GM18498 (cell line): ENCODE data around the gene STX19.
A peak's percentile ranks its signal among the peaks of the same experiment; 100 is the strongest.
"Not testable (repeated sequence)": the region's sequence is repeated elsewhere in the genome, so short reads cannot be mapped to it uniquely, and the experiment has no call there.

Experiments
- ATAC-seq: cut with Tn5 transposase; IDR thresholded peaks from one replicate; pipeline ENCODE4 v1.9.1; 2021; ENCODE audit warnings: mild to moderate bottlenecking, moderate library complexity; ENCODE audit not compliant: unreplicated experiment

STX19 gene

DNA sequence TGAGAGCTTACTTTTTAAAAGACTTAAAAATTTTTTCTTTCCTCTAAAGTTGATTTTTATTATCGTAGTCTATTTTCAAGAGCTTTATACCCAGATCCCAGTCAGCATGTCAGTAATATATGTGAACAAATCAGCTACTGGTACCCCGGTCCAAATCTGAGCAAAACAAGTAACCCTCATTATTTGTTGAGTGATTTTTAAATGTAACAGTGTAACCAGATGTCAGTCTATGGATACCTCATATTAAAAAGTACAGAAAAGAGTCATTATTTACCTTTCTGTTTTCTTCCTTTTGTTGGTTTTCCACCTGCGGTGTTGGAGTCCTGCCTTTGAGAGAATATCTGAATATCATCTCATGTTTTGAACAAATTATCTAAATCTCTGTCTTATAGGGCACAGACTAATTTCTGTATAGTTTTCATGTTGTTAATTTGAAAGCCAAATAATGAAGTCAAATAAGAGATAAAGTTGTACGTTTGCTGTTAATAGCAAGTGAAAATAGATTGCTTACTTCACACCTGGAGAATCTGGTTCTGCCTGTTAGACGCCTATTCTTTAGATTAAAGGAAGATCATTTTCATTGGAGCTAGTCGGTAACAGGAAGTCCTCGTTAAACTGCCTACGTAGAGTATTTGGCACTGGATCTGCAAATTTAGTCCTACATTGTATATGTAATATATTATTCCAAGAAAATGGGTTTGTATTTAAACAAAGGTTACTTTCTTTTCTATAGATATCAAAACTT lies at the start of gene STX19:
Gene STX19 (minus strand): TSS at position 505 of the 745 bp plus-strand sequence. CDS start 13,328 bp downstream, outside the sequence.
- ATAC-seq: no peak

DNA sequence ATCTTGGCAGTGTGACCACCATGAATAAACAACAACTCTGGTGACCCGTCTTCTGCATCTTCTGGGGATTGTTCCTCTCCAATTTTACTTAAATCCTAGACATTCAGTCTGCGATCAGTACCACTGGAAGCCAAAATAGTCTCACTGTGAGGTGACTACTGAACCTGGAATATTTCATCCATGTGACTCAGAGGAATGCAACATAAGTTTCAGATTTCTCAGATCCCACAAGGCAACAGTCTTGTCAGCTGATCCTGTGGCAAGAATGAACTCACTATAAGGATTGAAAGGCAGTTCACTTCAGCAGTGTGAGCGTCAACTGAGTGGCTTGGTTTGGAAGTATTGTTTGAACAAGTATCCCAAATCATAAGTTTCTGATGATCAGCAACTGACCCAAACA lies 47.7 kb upstream of the STX19 start:
- no peak for ATAC-seq

- ATAC-seq: peak; percentile 78
Measured at GRCh38 chr3:94071713-94072284, 43.4 kb upstream of the STX19 start.

DNA sequence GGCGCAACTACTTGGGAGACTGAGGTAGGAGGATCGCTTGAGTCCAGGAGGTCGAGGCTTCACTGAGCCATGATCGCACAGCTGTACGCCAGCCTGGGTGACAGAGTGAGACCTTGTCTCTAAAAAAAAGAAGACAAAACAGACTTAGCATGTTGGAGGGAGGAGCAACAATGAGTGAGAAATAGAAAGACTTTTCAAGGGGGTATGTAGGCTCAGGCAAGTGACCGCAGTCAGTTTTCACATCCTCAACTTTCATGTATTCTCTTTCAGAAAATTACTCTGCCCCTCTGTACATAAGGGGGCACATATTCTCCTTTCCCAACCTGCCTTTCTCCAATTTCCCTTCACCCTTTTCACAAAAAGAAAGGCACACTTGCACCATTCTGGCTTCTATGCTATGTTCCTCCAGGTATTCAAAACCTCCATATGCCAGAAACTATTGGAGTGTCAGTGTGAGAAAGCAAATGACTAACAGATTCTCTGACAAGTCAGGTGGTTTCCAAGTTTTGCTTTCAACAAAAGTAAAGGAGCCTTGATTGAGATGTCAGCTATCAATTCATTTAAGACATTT lies 42.0 kb upstream of the STX19 start:
- ATAC-seq: peak; percentile 65

GRCh38 chr3:94069194-94069813 lies 40.9 kb upstream of the STX19 start:
- no peak for ATAC-seq

DNA sequence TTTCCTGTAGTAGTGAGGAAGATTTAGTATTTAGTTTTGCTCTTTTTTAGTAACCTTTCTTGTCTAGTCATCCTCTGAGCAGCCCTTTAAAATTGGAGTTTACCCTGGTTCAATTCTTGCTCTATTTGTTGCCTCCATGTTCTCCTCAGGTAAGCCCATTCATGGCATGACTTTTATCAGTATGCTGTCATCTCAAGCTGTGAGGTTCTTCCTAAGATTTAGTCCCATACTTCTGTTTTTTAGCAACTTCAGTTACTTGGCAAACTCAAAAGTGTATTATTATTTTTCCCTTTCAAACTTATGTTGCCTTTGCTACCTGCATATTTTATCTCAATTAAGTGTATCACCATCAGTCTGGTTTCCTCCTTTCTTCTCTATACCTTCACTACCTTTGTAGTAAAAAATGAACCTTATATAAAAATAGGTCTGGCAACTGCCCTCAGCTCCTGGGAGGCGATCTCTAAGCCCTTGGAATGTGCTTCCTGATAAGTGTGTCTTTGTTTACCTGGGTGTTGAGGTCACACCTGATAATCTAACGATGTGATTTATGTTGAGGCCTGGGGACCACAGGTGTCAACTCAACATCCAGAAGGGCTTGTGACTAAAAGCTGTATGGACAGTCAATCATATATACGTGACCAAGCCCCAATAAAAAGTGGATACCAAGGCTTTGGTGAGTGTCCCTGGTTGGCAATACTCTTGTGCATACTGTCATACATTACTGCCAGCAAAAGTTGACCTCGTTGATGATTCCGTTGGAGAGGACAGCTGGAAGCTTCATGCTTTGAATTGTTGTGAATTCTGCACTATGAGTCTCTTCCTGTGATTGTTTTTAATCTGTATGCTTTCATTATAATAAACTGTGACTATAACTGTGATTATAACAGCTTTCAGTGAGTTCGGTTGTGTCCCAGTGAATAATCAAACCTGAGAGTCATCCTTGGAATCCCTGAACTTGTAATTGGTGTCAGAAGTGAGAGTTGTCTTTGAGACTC lies 38.4 kb upstream of the STX19 start:
- no peak for ATAC-seq

DNA sequence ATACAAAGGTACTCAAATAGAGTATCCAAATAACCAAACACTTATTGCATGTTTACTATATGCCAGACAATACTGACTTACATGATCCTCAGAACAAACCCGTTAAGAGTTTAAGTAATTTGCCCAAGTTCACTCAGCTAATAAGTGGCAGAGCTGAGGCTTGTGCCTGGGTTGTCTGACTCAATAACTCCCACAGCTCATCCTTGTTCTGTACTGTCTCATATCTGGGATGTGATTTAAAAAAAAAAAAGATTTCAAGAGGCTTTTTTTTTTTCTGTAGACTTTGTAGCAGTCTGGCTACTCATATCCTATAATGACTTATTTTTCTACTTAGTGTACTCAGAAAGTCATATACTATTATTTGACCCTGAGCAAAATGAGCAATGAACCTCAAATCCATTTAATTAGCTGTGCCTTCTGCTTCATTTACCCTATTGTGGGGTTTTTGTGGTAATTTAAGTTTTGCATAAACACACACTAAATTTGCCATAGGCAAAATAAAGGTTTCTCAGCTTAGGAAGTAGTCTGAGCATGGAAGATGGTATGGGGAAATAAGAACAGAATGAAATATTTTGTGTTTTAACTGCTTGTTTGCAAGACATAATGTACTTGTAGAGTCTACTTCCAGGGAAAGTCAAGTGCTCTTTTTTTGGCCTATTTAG lies 37.6 kb upstream of the STX19 start:
- ATAC-seq: no peak

DNA sequence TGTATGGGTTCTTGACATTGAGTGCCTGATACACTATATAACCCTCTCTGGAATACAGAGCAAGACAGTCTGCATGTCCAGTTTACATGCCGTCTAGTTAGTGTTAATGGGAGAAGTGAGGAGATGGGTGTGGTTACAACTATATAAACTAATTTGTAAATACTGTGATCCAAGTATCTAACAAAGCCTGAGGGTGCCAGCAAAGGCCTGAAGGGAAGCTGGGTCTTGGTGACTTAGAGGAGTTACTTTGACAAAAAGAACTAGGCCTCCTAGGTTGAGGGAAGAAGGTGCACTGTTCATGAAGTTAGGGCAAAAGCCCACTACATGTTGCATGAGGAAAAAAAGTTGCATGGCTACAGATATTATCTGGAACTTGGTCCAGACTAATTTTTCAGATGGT lies 36.7 kb upstream of the STX19 start:
- no peak for ATAC-seq

DNA sequence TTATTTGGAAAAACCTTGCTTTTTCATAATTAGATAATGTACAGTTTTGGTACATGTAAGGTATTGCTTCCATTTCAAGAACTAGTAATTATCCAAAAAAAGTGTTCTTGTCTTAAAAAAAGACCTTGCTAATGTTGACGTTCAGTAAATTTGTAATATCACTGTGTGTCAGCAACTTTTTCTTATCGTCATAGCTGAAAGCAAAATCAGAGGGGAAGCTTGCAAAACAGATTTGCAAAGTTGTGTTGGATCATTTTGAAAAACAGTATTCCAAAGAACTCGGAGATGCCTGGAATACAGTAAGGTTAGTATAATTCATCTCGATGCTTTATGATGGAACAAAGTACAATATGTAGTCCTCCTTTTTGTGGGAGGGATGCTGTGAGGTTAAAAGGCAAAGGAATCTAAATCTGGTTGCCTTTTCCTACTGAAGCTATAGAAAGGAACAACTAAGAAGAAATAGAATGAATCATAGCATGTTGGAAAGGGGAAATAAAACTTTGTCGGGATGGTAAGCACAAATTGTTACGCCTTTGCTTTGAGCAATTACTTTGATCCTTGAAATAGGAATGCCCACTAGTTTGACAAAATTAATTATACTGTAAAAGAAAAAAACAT lies 36.0 kb upstream of the STX19 start:
- ATAC-seq: no peak

- no peak for ATAC-seq
Measured at GRCh38 chr3:94063496-94064119, 35.2 kb upstream of the STX19 start.

- peak; percentile 92 for ATAC-seq
Measured at GRCh38 chr3:94062513-94063404, 34.4 kb upstream of the STX19 start, which contains the start of the genes DHFR2 and NSUN3. Gene DHFR2 (minus strand): TSS chr3:94062916. CDS start chr3:94061511, 1,405 bp downstream. Gene NSUN3 (plus strand): TSS chr3:94063061. CDS start chr3:94063127, 66 bp downstream.

GRCh38 chr3:94061297-94061696 lies 32.9 kb upstream of the STX19 start:
- no peak for ATAC-seq

DNA sequence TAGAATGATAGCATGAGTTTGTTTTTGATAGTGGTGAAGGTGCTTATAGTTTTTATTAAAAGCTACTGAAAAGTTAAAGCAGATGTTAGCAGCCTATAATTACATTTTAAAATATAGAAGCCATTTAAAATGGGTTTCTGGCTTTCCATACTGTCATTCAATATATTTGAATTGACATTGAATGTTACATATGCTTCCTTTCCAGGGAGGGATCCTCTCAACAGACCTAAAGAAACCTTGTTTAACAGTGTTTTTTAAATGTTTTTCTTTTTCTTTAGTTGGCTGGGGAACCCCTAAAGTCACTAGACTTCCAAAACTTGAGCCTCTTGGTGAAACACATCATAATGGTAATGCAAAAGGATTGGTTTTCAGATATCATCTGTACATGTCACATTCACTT lies 22.1 kb upstream of the STX19 start:
- no peak for ATAC-seq

GRCh38 chr3:94049267-94049666 lies 20.9 kb upstream of the STX19 start:
- no peak for ATAC-seq

DNA sequence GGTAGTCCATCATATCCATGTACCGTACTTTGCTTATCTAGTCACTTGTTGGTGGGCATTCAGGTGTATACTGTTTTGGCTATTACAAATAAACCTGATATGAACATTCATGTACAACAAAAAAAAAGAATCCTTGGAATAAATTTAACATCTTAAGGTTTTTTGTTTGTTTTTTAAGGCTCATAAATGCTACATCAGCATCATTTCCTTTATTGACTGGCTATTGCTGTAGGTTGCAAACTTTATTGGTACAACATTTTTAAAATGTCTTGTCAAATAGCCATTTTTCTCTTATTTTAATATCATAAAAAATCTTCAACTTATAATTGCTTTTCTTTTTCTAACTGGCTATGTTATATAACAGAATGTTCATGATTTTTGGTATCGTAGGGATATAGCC lies 18.1 kb upstream of the STX19 start:
- no peak for ATAC-seq

GRCh38 chr3:94044100-94044936 lies 15.9 kb upstream of the STX19 start:
- not testable (repeated sequence) for ATAC-seq

GRCh38 chr3:94043285-94043684 lies 14.9 kb upstream of the STX19 start:
- ATAC-seq: no peak
